ENCODE data around the gene AMDHD2.

The AMDHD2 gene

GRCh38 chr16:2487903-2488531 lies 32.2 kb upstream of the AMDHD2 start:
- POLR2A ChIA-PET: interaction anchor here (1.2 kb wide), 1 partner anchor 13 kb away, joined by 3 read pairs; the partner anchor contains the start of gene TBC1D24
- CTCF ChIA-PET: interaction anchor here (2.4 kb wide), 1 partner anchor 13 kb away, joined by 24 read pairs; no protein-coding TSS in a partner anchor

GRCh38 chr16:2489581-2489980 lies 30.6 kb upstream of the AMDHD2 start:
- H3K9me3 ChIP-seq (ENCODE audit: control insufficient read depth, insufficient read depth, low read depth, low read length): no peaks in the 10 kb centered on the region
- no peak for TF ChIP-seq GLIS1 (tag by site-specific recombination; IDR thresholded peaks at IDR 0.05)
- no peak for TF ChIP-seq SCRT1 (tag by site-specific recombination; IDR thresholded peaks at IDR 0.05; ENCODE audit: borderline replicate concordance)
- no peak for TF ChIP-seq ZNF175 (tag by site-specific recombination; IDR thresholded peaks at IDR 0.05)
- TF ChIP-seq ZNF121 (tag by site-specific recombination; IDR thresholded peaks at IDR 0.05): no peak
- no peak for TF ChIP-seq ZNF639 (tag by site-specific recombination; IDR thresholded peaks at IDR 0.05)
- TF ChIP-seq ZNF768 (tag by site-specific recombination; IDR thresholded peaks at IDR 0.05): no peak
- TF ChIP-seq ZNF350 (tag by site-specific recombination; IDR thresholded peaks at IDR 0.05): no peak
- TF ChIP-seq ATF2 (tag by site-specific recombination; IDR thresholded peaks at IDR 0.05; ENCODE audit: low read depth): no peak
- no peak for TF ChIP-seq ZNF510 (tag by site-specific recombination; IDR thresholded peaks at IDR 0.05; ENCODE audit: insufficient replicate concordance)
- TF ChIP-seq ZNF416 (tag by site-specific recombination; IDR thresholded peaks at IDR 0.05): no peak
- no peak for TF ChIP-seq PRDM4 (tag by site-specific recombination; IDR thresholded peaks at IDR 0.05)
- TF ChIP-seq OVOL3 (tag by site-specific recombination; IDR thresholded peaks at IDR 0.05): no peak
- TF ChIP-seq BCL6B (tag by site-specific recombination; IDR thresholded peaks at IDR 0.05): no peak
- no peak for TF ChIP-seq KLF17 (tag by site-specific recombination; IDR thresholded peaks at IDR 0.05)
- TF ChIP-seq ZFP41 (tag by site-specific recombination; IDR thresholded peaks at IDR 0.05; ENCODE audit: borderline replicate concordance): no peak
- no peak for TF ChIP-seq ZNF544 (tag by site-specific recombination; IDR thresholded peaks at IDR 0.05)
- CTCF ChIA-PET: interaction anchor here (2.4 kb wide), 1 partner anchor 12 kb away, joined by 24 read pairs; no protein-coding TSS in a partner anchor
- H3K4me1 ChIP-seq (ENCODE audit: control insufficient read depth, insufficient read depth, low read length): no peaks in the 10 kb centered on the region; the same call in 1 of the 2 replicates
- no peak overlapping the region for H3K27ac ChIP-seq (ENCODE audit: extremely low read depth, low read depth, low read length)
- POLR2A ChIA-PET: no interaction called here
- peaks cover 0 to 8% of the 10 kb centered on the region in 2 experiments; a peak in 2 of 3 replicates for H3K36me3 ChIP-seq (ENCODE audit: control insufficient read depth in 2 of 2, insufficient read depth in 1 of 2, low read length in 2 of 2)
- no peak overlapping the region for H3K4me3 ChIP-seq (ENCODE audit: low read depth, low read length)

More at GRCh38 chr16:2487903-2488531, 32.2 kb upstream of the AMDHD2 start:
- Histone ChIP-seq H3K36me3 (ENCODE audit: control insufficient read depth in 2 of 2, insufficient read depth in 1 of 2, low read length in 2 of 2) (peaks cover 0 to 8% of the 10 kb centered on the region in 2 experiments; a peak in 2 of 3 replicates), H3K9me3 (ENCODE audit: control insufficient read depth, insufficient read depth, low read depth, low read length) (no peaks in the 10 kb centered on the region), H3K4me1 (ENCODE audit: control insufficient read depth, insufficient read depth, low read length) (no peaks in the 10 kb centered on the region; the same call in 1 of the 2 replicates), H3K27ac (ENCODE audit: extremely low read depth, low read depth, low read length) (no peak overlapping the region), H3K4me3 (ENCODE audit: low read depth, low read length) (no peak overlapping the region)
- TF ChIP-seq ZNF23 (tag by site-specific recombination; IDR thresholded peaks at IDR 0.05; ENCODE audit: borderline replicate concordance): no peak
- 0 out of 2 replicates have a peak, but pooled peaks have one; percentile 10 for TF ChIP-seq SP2 (tag by site-specific recombination; IDR thresholded peaks at IDR 0.05)
- TF ChIP-seq RBAK (tag by site-specific recombination; IDR thresholded peaks at IDR 0.05): no peak
- TF ChIP-seq EGR2 (tag by site-specific recombination; IDR thresholded peaks at IDR 0.05; ENCODE audit: low read depth): peak; percentile 82
- TF ChIP-seq ZFHX2 (tag by site-specific recombination; conservative IDR thresholded peaks at IDR 0.05): peak; percentile 86
- no peak for TF ChIP-seq ZIC2 (tag by site-specific recombination; IDR thresholded peaks at IDR 0.05)
- TF ChIP-seq ZNF10 (tag by site-specific recombination; IDR thresholded peaks at IDR 0.05): no peak
